Smooth muscle cell of the pulmonary artery (primary cell): ENCODE data around the gene TFF3. TPM values are rescaled to one million over a fixed set of nuclear protein-coding genes. Genes with fewer than 3 reads are reported as not detected.

Experiments
- total RNA-seq: library from RNA; depleted of rRNA; stranded (reverse); fragments of >200 nt; gene quantifications from 2 replicates; pipeline ENCODE4 v1.2.3, GENCODE V29; 2014

TFF3 gene, protein sequence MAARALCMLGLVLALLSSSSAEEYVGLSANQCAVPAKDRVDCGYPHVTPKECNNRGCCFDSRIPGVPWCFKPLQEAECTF
- total RNA-seq: not detected in 2 replicates

DNA sequence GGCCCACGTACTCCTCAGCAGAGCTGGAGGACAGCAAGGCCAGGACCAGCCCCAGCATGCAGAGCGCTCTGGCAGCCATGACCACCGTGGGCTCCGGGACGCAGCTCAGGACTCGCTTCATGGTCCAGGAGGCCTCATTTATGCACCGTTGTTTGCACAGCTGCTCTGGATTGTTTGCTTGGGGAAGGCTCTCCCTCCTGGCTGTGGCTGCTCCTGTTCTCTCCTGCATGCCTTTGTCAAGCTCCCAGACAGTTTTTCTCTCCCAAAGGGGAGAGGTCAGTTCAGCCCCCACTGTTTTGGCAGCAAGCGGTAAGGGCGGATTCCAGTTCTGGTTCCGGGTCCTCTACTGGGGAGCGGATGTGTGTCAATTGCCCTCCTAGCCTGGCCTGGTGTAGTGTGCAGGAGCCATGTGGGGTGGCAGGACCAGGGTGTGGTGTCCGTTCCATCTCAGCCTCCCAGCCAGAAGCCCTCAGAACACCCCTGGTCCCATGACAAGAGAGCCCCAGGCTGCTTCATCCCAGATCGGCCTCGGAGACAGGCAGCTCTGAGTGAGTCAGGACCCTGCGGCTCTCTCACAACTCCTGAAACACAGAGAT is at the start of gene TFF3:
TSS of gene TFF3 (minus strand) at position 114 of the 596 bp plus-strand sequence. CDS start at position 79, 35 bp downstream.

DNA sequence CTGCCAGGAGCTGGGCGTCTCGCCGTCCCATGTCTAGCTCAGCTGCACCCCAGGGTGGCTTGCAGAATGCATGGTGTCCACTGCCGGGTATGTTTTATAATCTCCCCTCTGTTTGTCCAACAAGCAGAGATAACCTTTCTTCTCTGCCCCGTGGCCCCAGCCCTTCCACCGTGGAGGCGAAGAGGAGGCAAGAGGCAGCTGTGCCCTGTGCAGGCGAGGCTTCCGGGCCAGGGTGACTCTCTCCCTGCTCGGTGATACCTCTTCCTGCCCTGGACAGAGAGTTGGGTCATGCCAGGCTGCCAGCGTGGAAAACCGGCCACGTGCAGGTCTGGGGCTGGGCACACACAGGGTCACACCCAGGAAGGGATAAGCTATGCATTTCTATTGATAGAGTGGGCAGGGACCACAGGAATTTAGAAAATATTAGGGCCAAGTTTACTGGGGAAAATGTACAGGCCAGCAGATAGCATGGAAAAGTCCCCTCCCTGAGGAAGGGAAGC is 35.8 kb upstream of the TFF3 start, which contains the start of gene TFF2:
TSS of gene TFF2 (minus strand) at position 68 of the 500 bp plus-strand sequence. CDS start at position 31, 37 bp downstream.

Other genes with a start within 250 kb of the TFF3 start
- 0.03 TPM in 1 of 2 replicates, not detected in the other for gene UMODL1, start 244.1 kb downstream of the TFF3 start, total RNA-seq
- gene ABCG1, start 96.3 kb downstream of the TFF3 start, total RNA-seq: 1.0 and 3.3 TPM in 2 replicates
- not detected in 2 replicates for gene TFF2, start 35.6 kb upstream of the TFF3 start, total RNA-seq
- gene TFF1, start 51.1 kb upstream of the TFF3 start, total RNA-seq: not detected in 2 replicates
- not detected in 2 replicates for gene TMPRSS3, start 80.6 kb upstream of the TFF3 start, total RNA-seq
- not detected in 2 replicates for gene UBASH3A, start 88.5 kb upstream of the TFF3 start, total RNA-seq
- gene RSPH1, start 180.8 kb upstream of the TFF3 start, total RNA-seq: 0.13 TPM in 1 of 2 replicates, not detected in the other
- gene SLC37A1, start 198.4 kb upstream of the TFF3 start, total RNA-seq: 2.2 and 4.8 TPM in 2 replicates